22Rv1 (cell line): Measurements from ENCODE around the gene SIGLEC7.

Experiments
- CTCF ChIP-seq: fragments of 450-650 bp; IDR thresholded peaks from 2 replicates; pipeline ENCODE4 v1.5.1; 2017; ENCODE audit warnings: mild to moderate bottlenecking
- ZFX ChIP-seq: fragments of 450-650 bp; IDR thresholded peaks from 2 replicates; pipeline ENCODE4 v1.6.1; 2017; ENCODE audit warnings: antibody characterized with exemption, borderline replicate concordance

GRCh38 chr19:51147663-51148062 lies 5.6 kb downstream of the SIGLEC7 start:
- TF ChIP-seq CTCF = no peak
- no peak for TF ChIP-seq ZFX
